Fibroblast of skin of back (primary cell): ENCODE measurements around the gene PSMA7.

Source experiments
- DNase-seq: peaks from one replicate; pipeline ENCODE4 v3.0.0-alpha.2; 2013

PSMA7 gene

DNA sequence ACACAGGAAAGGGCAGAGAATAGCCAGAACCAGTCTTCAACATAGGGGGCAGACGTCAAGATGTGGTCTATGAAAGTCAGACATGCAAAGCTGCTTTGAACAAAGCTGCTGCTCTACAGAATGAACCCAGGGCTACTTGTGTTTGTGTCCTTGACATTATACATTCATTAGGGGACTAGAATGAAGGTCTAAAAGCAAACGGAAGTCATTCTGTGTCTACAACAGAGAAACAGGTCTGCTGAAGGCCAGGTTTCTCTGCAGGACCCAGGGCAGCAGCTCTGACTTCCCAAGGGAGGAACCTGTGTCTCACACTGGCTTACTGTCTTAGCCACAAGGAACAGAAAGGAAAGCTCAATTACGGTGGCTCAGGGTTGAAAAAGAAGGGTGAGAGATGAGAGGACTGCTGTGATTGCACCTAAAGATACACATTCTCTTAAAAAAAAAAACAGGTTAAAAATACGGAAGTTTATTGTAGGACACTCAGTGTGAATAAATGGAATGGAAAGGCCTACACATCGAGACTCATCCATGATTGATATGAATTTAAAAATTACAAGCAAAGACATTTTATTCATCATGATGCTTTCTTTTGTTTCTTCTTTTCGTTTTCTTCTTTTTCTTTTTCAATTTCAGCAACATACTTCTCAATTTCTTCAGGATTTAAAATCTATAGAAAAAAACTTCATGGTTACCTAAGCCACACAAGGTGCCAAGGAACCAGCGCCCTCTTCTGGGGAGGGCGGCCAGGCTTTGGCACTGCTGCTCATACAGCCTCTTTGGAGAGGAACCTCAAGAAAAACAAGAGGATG lies 6.7 kb downstream of the PSMA7 start:
- DNase-seq: peak; percentile 57

- no peak for DNase-seq
Measured at GRCh38 chr20:62135573-62136266, 7.5 kb downstream of the PSMA7 start.

DNA sequence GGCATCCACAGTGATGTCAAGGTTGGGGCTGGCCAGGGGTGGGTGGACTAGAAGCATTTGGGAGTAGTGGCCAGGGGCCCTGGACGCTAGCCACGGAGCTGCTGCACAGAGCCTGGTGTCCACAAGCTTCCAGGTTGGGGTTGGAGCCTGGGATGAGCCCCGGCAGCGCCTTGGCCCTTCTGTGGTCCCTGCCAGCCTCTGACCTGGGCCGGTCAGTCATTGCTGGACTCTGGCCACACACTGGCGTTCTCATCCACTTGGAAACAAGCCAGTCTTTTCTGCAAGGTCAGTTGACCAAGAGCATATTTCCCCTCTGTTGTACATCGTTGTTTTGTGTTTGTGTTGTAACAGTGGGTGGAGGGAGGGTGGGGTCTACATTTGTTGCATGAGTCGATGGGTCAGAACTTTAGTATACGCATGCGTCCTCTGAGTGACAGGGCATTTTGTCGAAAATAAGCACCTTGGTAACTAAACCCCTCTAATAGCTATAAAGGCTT lies 8.4 kb downstream of the PSMA7 start:
- no peak for DNase-seq

GRCh38 chr20:62133864-62134263 lies 9.3 kb downstream of the PSMA7 start:
- DNase-seq: no peak

- no peak for DNase-seq
Measured at GRCh38 chr20:62133051-62133845, 9.9 kb downstream of the PSMA7 start.

DNA sequence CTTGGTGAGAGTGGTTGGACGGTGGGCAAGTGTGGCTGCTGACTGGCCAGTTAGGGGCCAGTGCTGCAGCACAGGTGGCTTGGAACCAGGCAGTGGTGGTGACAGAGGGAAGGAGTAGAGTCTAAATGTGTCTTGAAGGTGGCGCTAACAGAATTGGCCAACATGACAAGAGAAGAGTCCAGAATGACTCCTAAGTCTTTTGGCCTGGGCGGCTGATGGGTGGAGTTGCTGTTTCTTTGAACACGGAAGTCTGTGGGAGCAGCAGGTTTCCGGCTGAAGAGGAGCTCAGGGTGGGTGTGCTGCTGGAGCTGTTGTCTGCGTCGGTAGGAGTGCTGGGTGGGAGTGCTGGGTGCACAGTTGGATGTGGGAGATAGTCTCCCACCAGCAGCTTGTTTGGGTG lies 10.8 kb downstream of the PSMA7 start:
- DNase-seq: no peak

GRCh38 chr20:62131560-62132320 lies 11.5 kb downstream of the PSMA7 start:
- no peak for DNase-seq

- DNase-seq: no peak
Measured at GRCh38 chr20:62129731-62130531, 13.3 kb downstream of the PSMA7 start.

GRCh38 chr20:62128502-62128901 lies 14.7 kb downstream of the PSMA7 start:
- no peak for DNase-seq

- no peak for DNase-seq
Measured at GRCh38 chr20:62127799-62128198, 15.4 kb downstream of the PSMA7 start.

GRCh38 chr20:62126141-62126540 lies 17.1 kb downstream of the PSMA7 start:
- DNase-seq: no peak

GRCh38 chr20:62123450-62124118 lies 19.6 kb downstream of the PSMA7 start:
- peak; percentile 41 for DNase-seq

DNA sequence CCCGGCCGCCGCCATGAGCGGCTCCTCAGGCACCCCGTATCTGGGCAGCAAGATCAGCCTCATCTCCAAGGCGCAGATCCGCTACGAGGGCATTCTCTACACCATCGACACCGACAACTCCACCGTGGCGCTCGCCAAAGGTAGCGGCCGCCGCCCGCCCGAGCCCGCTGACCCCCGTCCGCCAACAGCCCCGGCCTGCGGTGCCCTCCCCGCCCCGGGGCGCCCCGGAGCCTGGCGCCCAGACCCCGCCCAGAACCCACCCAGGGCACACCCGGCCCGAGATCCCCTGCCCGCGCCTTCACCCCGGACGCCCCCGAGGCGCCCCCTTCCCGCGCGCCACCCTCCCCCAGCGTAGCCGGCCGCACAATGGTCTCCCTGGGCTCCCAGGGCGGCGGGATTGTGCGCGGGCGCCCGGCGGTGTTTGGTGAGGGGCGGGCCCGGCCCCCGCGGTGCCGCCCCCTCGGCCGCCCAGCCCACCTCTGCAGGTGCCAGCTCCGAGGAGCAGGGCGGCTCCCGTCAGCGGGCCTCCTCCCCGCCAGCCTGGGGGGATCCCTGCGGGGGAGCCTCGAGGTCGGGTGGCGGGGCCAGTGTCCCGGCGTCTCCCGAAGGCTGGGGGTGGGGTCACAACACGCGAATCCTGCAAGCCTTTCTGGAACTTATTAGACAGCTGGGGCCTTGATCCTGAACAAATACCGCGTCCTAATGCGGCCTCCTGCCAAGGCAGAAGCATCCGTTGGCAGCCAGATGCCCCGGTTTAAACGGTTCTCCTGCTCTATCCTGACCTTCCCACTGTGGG lies 20.3 kb downstream of the PSMA7 start:
- peak; percentile 45 for DNase-seq

GRCh38 chr20:62121776-62122653 lies 21.2 kb downstream of the PSMA7 start, which contains the start of gene LSM14B:
TSS of gene LSM14B (plus strand) at chr20:62122475. CDS start at chr20:62122667, 192 bp downstream.
- DNase-seq: peak; percentile 96

DNA sequence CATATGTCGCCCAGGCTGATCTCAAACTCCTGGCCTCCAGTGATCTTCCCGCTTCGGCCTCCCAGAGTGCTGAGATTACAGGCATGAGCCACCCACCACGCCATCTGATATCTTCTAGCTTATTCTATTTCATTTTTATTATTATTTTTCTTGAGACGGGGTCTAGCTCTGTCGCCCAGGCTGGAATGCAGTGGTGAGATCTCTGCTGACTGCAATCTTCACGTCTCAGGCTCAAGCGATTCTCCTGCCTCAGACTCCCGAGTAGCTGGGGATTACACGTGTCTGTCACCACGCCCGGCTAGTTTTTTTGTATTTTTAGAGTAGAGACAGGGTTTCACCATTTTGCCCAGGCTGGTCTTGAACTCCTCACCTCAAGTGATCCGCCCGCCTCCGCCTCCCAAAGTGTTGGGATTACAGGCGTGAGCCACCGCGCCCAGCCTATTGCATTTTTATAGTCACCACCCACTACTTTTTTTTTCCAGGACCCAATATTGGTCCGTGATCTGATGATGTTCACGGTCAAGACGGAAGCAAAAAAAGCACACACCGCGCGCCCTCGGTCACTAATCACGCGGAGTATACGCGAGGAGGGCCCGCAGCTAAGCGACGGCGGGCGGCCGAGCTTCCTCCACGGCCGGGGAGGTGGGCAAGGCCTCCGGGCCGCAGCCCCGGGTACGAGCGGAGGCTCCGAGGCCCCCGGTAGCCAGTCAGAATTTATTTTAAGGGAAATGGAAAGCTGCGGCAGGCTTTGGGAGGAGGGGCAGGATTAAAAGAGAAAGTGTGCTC lies 22.0 kb downstream of the PSMA7 start:
- DNase-seq: no peak

- DNase-seq: no peak
Measured at GRCh38 chr20:62120365-62120762, 22.8 kb downstream of the PSMA7 start.

- no peak for DNase-seq
Measured at GRCh38 chr20:62119591-62120364, 23.4 kb downstream of the PSMA7 start.
